Fibroblast of mammary gland (primary cell): ENCODE results near the gene SCLY.
"Not testable (repeated sequence)": the region's sequence is repeated elsewhere in the genome, so short reads cannot be mapped to it uniquely, and the experiment has no call there.

Experiments
- DNase-seq: peaks from one replicate; pipeline ENCODE4 v3.0.0-alpha.2; 2010; ENCODE audit warnings: low read depth
- H3K4me3 ChIP-seq: 2 replicates; pipeline ENCODE4 v1.5.1; 2011; ENCODE audit warnings: low read depth, mild to moderate bottlenecking, low read length, moderate library complexity; ENCODE audit not compliant: control insufficient read depth
- CTCF ChIP-seq: conservative IDR thresholded peaks from 2 replicates; pipeline ENCODE4 v1.5.1; 2011; ENCODE audit warnings: low read depth, low read length, inconsistent platforms; ENCODE audit not compliant: control insufficient read depth, insufficient read depth

Gene SCLY

GRCh38 chr2:238061315-238062202 is 758 bp downstream of the SCLY start:
- TF ChIP-seq CTCF = no peak
- peak; percentile 51 for DNase-seq
- H3K4me3 ChIP-seq = peak overlapping the region; percentile 86

- no peak for TF ChIP-seq CTCF
- no peak for DNase-seq
- no peak overlapping the region for H3K4me3 ChIP-seq
Measured at GRCh38 chr2:238063414-238064189, 2.8 kb downstream of the SCLY start.

- H3K4me3 ChIP-seq = no peak overlapping the region
- TF ChIP-seq CTCF = no peak
- no peak for DNase-seq
Measured at GRCh38 chr2:238064376-238064775, 3.6 kb downstream of the SCLY start.

- TF ChIP-seq CTCF = no peak
- H3K4me3 ChIP-seq = no peak overlapping the region
- no peak for DNase-seq
Measured at GRCh38 chr2:238065071-238065846, 4.5 kb downstream of the SCLY start.

GRCh38 chr2:238066218-238066617 is 5.4 kb downstream of the SCLY start:
- H3K4me3 ChIP-seq = no peak overlapping the region

GRCh38 chr2:238066718-238067117 is 5.9 kb downstream of the SCLY start:
- not testable (repeated sequence) for DNase-seq

More at GRCh38 chr2:238066218-238066617, 5.4 kb downstream of the SCLY start:
- TF ChIP-seq CTCF = no peak
- no peak for DNase-seq

More at GRCh38 chr2:238066718-238067117, 5.9 kb downstream of the SCLY start:
- H3K4me3 ChIP-seq = not testable (repeated sequence)
